Trophoblast cell (in vitro differentiated cells and primary cell): ENCODE measurements around the gene SNRPA1.
A peak's percentile ranks its signal among the peaks of the same experiment; 100 is the strongest.

ENCODE experiments used
- DNase-seq, 2 donors: peaks; one replicate each; pipeline ENCODE4 v3.0.0-alpha.2; 2016
- H2AFZ ChIP-seq: 2 replicates; pipeline ENCODE4 v1.6.1; 2013; ENCODE audit warnings: low read length, moderate library complexity, mild to moderate bottlenecking; ENCODE audit not compliant: insufficient read depth, poor library complexity
- H2AK5ac ChIP-seq: 2 replicates; pipeline ENCODE4 v1.6.1; 2013; ENCODE audit warnings: mild to moderate bottlenecking, low read length
- H2BK120ac ChIP-seq: 2 replicates; pipeline ENCODE4 v1.6.1; 2013; ENCODE audit warnings: low read length, mild to moderate bottlenecking, moderate library complexity; ENCODE audit not compliant: insufficient read depth, poor library complexity
- H2BK12ac ChIP-seq: 2 replicates; pipeline ENCODE4 v1.6.1; 2013; ENCODE audit warnings: mild to moderate bottlenecking, low read length, moderate library complexity
- H2BK5ac ChIP-seq: 2 replicates; pipeline ENCODE4 v1.6.1; 2013; ENCODE audit warnings: low read length, low read depth, moderate library complexity, mild to moderate bottlenecking; ENCODE audit not compliant: poor library complexity
- H3K14ac ChIP-seq: 2 replicates; pipeline ENCODE4 v1.6.1; 2013; ENCODE audit warnings: mild to moderate bottlenecking, low read length
- H3K18ac ChIP-seq: 2 replicates; pipeline ENCODE4 v1.6.1; 2013; ENCODE audit warnings: mild to moderate bottlenecking, low read length
- H3K23ac ChIP-seq: 2 replicates; pipeline ENCODE4 v1.6.1; 2013; ENCODE audit warnings: low read length
- H3K27ac ChIP-seq: 2 replicates; pipeline ENCODE4 v1.5.1; 2013; ENCODE audit warnings: low read depth, mild to moderate bottlenecking, inconsistent platforms, low read length, moderate library complexity
- H3K27me3 ChIP-seq: 2 replicates; pipeline ENCODE4 v1.6.1; 2013; ENCODE audit warnings: inconsistent platforms, mild to moderate bottlenecking, low read length, moderate library complexity; ENCODE audit not compliant: insufficient read depth
- H3K36me3 ChIP-seq, 2 experiments: 1 replicate in 1 of 2; 2 replicates in 1 of 2; pipeline ENCODE4 v1.6.1; 2013; ENCODE audit warnings: low read length in 2 of 2, mild to moderate bottlenecking in 2 of 2, moderate library complexity in 1 of 2; ENCODE audit not compliant: insufficient read depth in 2 of 2, control insufficient read depth in 1 of 2
- H3K4ac ChIP-seq: 2 replicates; pipeline ENCODE4 v1.6.1; 2013; ENCODE audit warnings: low read depth, mild to moderate bottlenecking, low read length, moderate library complexity
- H3K4me1 ChIP-seq, 2 experiments: 1 replicate in 1 of 2; 2 replicates in 1 of 2; pipeline ENCODE4 v1.6.1; 2013; ENCODE audit warnings: low read length in 2 of 2, mild to moderate bottlenecking in 2 of 2, moderate library complexity in 1 of 2; ENCODE audit not compliant: insufficient read depth in 2 of 2, control insufficient read depth in 1 of 2
- H3K4me2 ChIP-seq: 2 replicates; pipeline ENCODE4 v1.6.1; 2013; ENCODE audit warnings: inconsistent platforms, mild to moderate bottlenecking, low read length, moderate library complexity
- H3K4me3 ChIP-seq: 2 replicates; pipeline ENCODE4 v1.5.1; 2013; ENCODE audit warnings: mild to moderate bottlenecking, low read depth, low read length, inconsistent platforms
- H3K79me1 ChIP-seq: one replicate; pipeline ENCODE4 v1.6.1; 2013; ENCODE audit warnings: low read length
- H3K79me2 ChIP-seq: 2 replicates; pipeline ENCODE4 v1.6.1; 2013; ENCODE audit warnings: low read length, mild to moderate bottlenecking; ENCODE audit not compliant: control insufficient read depth, insufficient read depth, poor library complexity
- H3K9ac ChIP-seq: 2 replicates; pipeline ENCODE4 v1.6.1; 2013; ENCODE audit warnings: mild to moderate bottlenecking, low read length
- H3K9me3 ChIP-seq: 2 replicates; pipeline ENCODE4 v1.6.1; 2013; ENCODE audit warnings: low read depth, mild to moderate bottlenecking, control low read depth, inconsistent platforms, low read length; ENCODE audit not compliant: insufficient read depth
- H4K12ac ChIP-seq: 2 replicates; pipeline ENCODE4 v1.6.1; 2013; ENCODE audit warnings: low read depth, mild to moderate bottlenecking, low read length, moderate library complexity
- H4K8ac ChIP-seq: 2 replicates; pipeline ENCODE4 v1.6.1; 2013; ENCODE audit warnings: low read depth, mild to moderate bottlenecking, low read length, moderate library complexity
- H4K91ac ChIP-seq: one replicate; pipeline ENCODE4 v1.6.1; 2013; ENCODE audit warnings: low read depth, mild to moderate bottlenecking, low read length, moderate library complexity
- WGBS: extraction: QIAGEN DNeasy Blood & Tissue Kit; methylation state at CpG from one replicate; pipeline ENCODE4 v1.1.7; 2013; ENCODE audit warnings: missing lambda C conversion rate; ENCODE audit not compliant: insufficient read length, insufficient coverage; ENCODE audit errors: extremely low coverage; 5-methylcytosine and 5-hydroxymethylcytosine counted together

SNRPA1 gene

GRCh38 chr15:101264911-101265641, 30.0 kb downstream of the SNRPA1 start:
- Histone ChIP-seq H3K79me1 (no peaks in the 10 kb centered on the region), H2BK5ac (no peak overlapping the region), H3K4me2 (no peak overlapping the region), H2BK12ac (no peak overlapping the region), H3K9me3 (no peaks in the 10 kb centered on the region), H3K18ac (no peak overlapping the region), H4K12ac (no peak overlapping the region), H4K91ac (no peak overlapping the region), H3K27ac (no peak overlapping the region), H3K79me2 (no peaks in the 10 kb centered on the region), H4K8ac (no peak overlapping the region), H3K14ac (no peak overlapping the region), H3K4me3 (no peak overlapping the region), H3K4me1 (no peaks in the 10 kb centered on the region), H3K23ac (no peak overlapping the region), H3K4ac (no peak overlapping the region), H3K36me3 (peaks cover 10 to 15% of the 10 kb centered on the region in 2 experiments), H2AK5ac (no peak overlapping the region), H2AFZ (no peak overlapping the region), H2BK120ac (no peak overlapping the region), H3K9ac (no peak overlapping the region), H3K27me3 (no peaks in the 10 kb centered on the region)
- DNase-seq, result peak in 1 of 2 donors; percentile 7
- WGBS, result no CpG with 5 or more reads among the region's 17 CpGs

- no peak overlapping the region for H3K27ac ChIP-seq
- H2AK5ac ChIP-seq, result no peak overlapping the region
- no peak overlapping the region for H4K91ac ChIP-seq
- no peak overlapping the region for H2BK12ac ChIP-seq
- no peaks in the 10 kb centered on the region for H3K27me3 ChIP-seq
- no peak overlapping the region for H3K14ac ChIP-seq
- H3K9ac ChIP-seq, result no peak overlapping the region
- H4K8ac ChIP-seq, result no peak overlapping the region
- H3K18ac ChIP-seq, result no peak overlapping the region
- H3K36me3 ChIP-seq, result peaks cover 3 to 4% of the 10 kb centered on the region in 2 experiments
- H3K4ac ChIP-seq, result no peak overlapping the region
- H3K9me3 ChIP-seq, result no peaks in the 10 kb centered on the region
- no CpG with 5 or more reads among the region's 4 CpGs for WGBS
- no peaks in the 10 kb centered on the region for H3K4me1 ChIP-seq
- no peak overlapping the region for H3K23ac ChIP-seq
- H3K4me2 ChIP-seq, result no peak overlapping the region
- H4K12ac ChIP-seq, result no peak overlapping the region
- H3K4me3 ChIP-seq, result no peak overlapping the region
- H2BK5ac ChIP-seq, result no peak overlapping the region
- no peaks in the 10 kb centered on the region for H3K79me2 ChIP-seq
- no peak for DNase-seq
- no peaks in the 10 kb centered on the region for H3K79me1 ChIP-seq
- no peak overlapping the region for H2BK120ac ChIP-seq
- H2AFZ ChIP-seq, result no peak overlapping the region
Observed at GRCh38 chr15:101264011-101264410, 31.0 kb downstream of the SNRPA1 start.

GRCh38 chr15:101262551-101262950, 32.5 kb downstream of the SNRPA1 start:
- H2AK5ac ChIP-seq, result no peak overlapping the region
- no peaks in the 10 kb centered on the region for H3K9me3 ChIP-seq
- no peak overlapping the region for H2BK12ac ChIP-seq
- H3K14ac ChIP-seq, result no peak overlapping the region
- H2BK120ac ChIP-seq, result no peak overlapping the region
- no peak overlapping the region for H3K9ac ChIP-seq
- H3K79me1 ChIP-seq, result no peaks in the 10 kb centered on the region
- H3K23ac ChIP-seq, result no peak overlapping the region
- WGBS, result no CpG with 5 or more reads among the region's 4 CpGs
- H2AFZ ChIP-seq, result no peak overlapping the region
- no peak overlapping the region for H3K4ac ChIP-seq
- H2BK5ac ChIP-seq, result no peak overlapping the region
- H3K27ac ChIP-seq, result no peak overlapping the region
- no peaks in the 10 kb centered on the region for H3K79me2 ChIP-seq
- H3K4me2 ChIP-seq, result no peak overlapping the region
- H3K4me3 ChIP-seq, result no peak overlapping the region
- no peak overlapping the region for H4K12ac ChIP-seq
- H4K91ac ChIP-seq, result no peak overlapping the region
- H4K8ac ChIP-seq, result no peak overlapping the region
- H3K27me3 ChIP-seq, result no peaks in the 10 kb centered on the region
- peak in 1 of 2 donors; percentile 84 for DNase-seq
- no peaks in the 10 kb centered on the region for H3K36me3 ChIP-seq
- no peaks in the 10 kb centered on the region for H3K4me1 ChIP-seq
- H3K18ac ChIP-seq, result no peak overlapping the region

GRCh38 chr15:101258238-101259144, 36.6 kb downstream of the SNRPA1 start:
- Histone ChIP-seq H4K8ac (no peak overlapping the region), H3K36me3 (no peaks in the 10 kb centered on the region), H2AFZ (peak overlapping the region; percentile 73), H3K9ac (peak overlapping the region; percentile 60), H3K4me3 (no peak overlapping the region), H3K9me3 (no peaks in the 10 kb centered on the region), H4K12ac (no peak overlapping the region), H3K4ac (no peak overlapping the region), H3K79me2 (no peaks in the 10 kb centered on the region), H3K4me2 (no peak overlapping the region), H3K27ac (no peak overlapping the region), H3K14ac (no peak overlapping the region), H2BK5ac (no peak overlapping the region), H2BK120ac (no peak overlapping the region), H3K18ac (no peak overlapping the region), H3K79me1 (no peaks in the 10 kb centered on the region), H3K27me3 (no peaks in the 10 kb centered on the region), H2BK12ac (no peak overlapping the region), H3K4me1 (no peaks in the 10 kb centered on the region), H2AK5ac (no peak overlapping the region), H4K91ac (no peak overlapping the region), H3K23ac (no peak overlapping the region)
- no CpG with 5 or more reads among the region's 11 CpGs for WGBS
- DNase-seq, result peak; percentile 58 to 86
